GM13976 (cell line): ENCODE measurements around the gene BPIFB3.
"Not testable (repeated sequence)": the region's sequence is repeated elsewhere in the genome, so short reads cannot be mapped to it uniquely, and the experiment has no call there.

Source experiments
- DNase-seq: peaks from one replicate; pipeline ENCODE4 v3.0.0; 2012; ENCODE audit warnings: low spot score
- CTCF ChIP-seq: IDR thresholded peaks from 2 replicates; pipeline ENCODE4 v1.5.1; 2012; ENCODE audit warnings: borderline replicate concordance, mild to moderate bottlenecking; ENCODE audit not compliant: insufficient read depth; ENCODE audit errors: extremely low read depth, missing control alignments, control extremely low read depth
- in situ Hi-C: fragments of 300-500 bp; cut with MboI; formaldehyde crosslinking; loops from one replicate; pipeline ENCODE4 v1.12.0; 2022; ENCODE audit warnings: low sequenced_read_pairs, mixed read lengths, inconsistent platforms; ENCODE audit not compliant: unreplicated experiment

BPIFB3 gene

GRCh38 chr20:33119725-33120720, 66.3 kb downstream of the BPIFB3 start:
- DNase-seq, result peak; percentile 57
- in situ Hi-C loops, result no loop called here
- no peak for TF ChIP-seq CTCF

- in situ Hi-C loops, result no loop called here
- no peak for DNase-seq
- TF ChIP-seq CTCF, result no peak
Measured at GRCh38 chr20:33120934-33121333, 67.2 kb downstream of the BPIFB3 start.

- in situ Hi-C loops, DNase-seq: not testable (repeated sequence)
Measured at GRCh38 chr20:33122297-33122696, 68.6 kb downstream of the BPIFB3 start.
